GM21381 (cell line): Measurements from ENCODE around the gene SLC44A5.
"Not testable (repeated sequence)": the region's sequence is repeated elsewhere in the genome, so short reads cannot be mapped to it uniquely, and the experiment has no call there.

Experiments
- ATAC-seq: cut with Tn5 transposase; IDR thresholded peaks from one replicate; pipeline ENCODE4 v1.9.1; 2021; ENCODE audit warnings: mild to moderate bottlenecking, moderate library complexity; ENCODE audit not compliant: unreplicated experiment

SLC44A5 gene

DNA sequence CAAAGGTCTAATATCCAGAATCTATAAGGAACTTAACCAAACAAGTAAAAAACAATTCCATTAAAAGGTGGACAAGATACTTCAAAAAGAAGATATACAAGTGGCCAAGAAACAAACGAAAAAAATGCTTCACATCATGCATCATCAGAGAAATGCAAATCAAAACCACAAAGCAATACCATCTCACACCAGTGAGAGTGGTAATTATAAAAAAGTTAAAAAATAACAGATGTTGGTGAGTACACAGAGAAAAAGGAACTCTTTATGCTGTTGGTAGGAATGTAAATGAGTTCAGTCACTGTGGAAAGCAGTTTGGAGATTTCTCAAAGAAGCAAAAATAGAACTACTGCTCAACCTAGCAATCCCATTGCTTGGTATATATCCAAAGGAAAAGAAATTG lies 218.6 kb downstream of the SLC44A5 start:
- peak; percentile 96 for ATAC-seq

DNA sequence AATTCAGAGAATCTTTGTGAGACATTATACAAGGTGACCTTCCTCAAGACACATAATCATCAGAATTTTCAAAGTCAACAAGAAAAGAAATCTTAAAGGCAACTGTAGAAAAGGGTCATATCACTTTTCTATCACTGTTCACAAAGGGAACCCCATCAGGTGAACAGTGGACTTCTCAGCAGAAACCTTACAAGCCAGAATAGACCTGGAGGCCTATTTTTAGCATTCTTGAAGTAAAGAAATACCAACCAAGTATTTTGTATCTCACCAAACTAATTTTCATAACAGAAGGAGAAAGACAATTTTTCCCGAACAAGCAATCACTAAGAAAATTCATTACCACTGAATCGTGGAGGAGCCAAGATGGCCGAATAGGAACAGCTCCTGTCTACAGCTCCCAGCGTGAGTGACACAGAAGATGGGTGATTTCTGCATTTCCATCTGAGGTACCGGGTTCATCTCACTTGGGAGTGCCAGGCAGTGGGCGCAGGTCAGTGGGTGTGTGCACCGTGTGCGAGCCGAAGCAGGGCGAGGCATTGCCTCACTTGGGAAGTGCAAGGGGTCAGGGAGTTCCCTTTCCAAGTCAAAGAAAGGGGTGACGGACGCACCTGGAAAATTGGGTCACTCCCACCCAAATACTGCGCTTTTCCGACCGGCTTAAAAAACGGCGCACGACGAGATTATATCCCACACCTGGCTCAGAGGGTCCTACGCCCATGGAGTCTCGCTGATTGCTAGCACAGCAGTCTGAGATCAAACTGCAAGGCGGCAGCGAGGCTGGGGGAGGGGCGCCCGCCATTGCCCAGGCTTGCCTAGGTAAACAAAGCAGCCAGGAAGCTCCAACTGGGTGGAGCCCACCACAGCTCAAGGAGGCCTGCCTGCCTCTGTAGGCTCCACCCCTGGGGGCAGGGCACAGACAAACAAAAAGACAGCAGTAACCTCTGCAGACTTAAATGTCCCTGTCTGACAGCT lies 235.2 kb downstream of the SLC44A5 start:
- ATAC-seq: not testable (repeated sequence)

DNA sequence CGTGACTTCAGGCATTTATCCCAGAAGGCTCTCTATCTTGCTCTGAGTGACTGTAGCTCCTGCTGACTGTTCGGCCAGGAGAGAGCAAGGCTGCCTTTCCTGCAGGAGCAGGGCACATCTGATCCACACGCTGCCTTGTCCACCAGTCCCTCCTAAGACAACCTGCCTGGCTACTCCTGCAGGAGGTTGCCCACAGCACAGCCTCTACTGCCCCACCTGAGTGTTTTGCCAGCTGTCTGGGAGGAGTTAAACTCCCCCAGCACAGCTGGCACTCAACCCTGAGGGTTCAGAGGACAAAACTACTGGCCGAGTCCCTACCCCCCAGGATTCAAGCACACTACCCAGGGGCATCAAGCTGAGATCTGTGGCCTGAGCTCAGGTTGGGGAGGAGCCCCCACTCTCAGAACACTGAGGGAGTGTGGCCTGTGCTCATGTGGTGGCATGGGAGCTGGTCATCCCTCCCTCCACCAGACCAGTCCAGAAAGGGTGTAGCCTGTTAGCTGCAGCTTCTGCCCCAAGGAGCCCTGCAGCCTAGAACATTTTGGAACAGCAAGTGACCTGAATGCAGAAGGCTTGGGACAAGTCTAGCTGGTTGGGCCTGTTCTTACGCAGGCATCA lies 237.3 kb downstream of the SLC44A5 start:
- no peak for ATAC-seq

DNA sequence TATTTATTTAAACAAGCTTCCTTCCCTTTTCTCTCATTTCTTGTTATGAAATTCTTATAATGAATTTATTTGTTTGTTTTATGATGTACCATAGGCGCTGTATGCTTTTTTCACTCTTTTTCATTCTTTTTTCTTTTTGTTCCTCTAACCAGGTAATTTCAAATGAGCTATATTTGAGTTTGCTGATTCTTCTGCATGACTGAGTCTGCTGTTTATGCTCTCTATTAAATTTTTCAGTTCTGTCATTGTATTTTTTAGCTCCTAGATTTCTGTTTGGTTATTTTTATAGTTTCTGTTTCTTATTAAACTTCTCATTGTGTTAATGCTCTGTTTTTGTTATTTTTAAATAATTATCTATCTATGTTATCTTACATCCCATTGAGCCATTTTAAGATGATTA lies 244.3 kb downstream of the SLC44A5 start:
- no peak for ATAC-seq

DNA sequence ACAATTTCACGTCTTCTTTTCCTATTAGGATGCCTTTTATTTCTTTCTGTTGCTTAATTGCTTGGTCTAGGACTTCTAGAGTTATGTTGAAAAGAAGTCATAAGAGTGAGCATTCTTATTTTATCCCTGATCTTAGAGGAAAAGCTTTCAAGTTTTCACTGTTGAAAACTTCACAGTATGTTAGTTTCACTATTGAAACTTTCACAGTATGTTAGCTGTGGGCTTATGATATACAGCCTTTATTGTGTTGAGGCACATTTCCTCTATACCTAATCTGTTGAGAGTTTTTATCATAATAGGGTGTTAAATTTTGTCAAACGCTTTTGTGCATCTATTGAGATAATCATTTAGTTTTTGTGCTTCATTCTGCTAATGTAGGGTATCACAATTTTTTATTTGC lies 249.7 kb downstream of the SLC44A5 start:
- ATAC-seq: no peak

- ATAC-seq: not testable (repeated sequence)
Measured at GRCh38 chr1:75354267-75354666, 256.6 kb downstream of the SLC44A5 start.

DNA sequence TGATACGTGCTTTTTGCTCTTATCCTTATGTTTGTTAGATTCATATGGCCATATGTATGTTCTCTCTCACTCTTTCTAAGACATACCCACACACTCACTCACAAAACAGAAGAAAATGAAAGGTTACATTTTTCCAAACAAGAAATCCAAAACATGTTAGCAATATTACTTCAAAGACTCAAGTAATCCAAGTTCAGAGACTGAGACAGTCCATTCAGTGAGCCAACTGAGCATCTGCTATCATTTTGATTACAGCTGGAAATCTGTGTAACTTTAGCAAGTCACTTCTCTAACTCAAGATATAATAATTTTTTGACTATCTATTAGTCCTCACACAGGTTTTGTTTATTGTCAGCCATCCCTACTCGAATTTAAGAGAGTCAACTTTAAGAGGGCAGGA lies 257.9 kb downstream of the SLC44A5 start:
- ATAC-seq: no peak

- no peak for ATAC-seq
Measured at GRCh38 chr1:75345538-75346292, 265.2 kb downstream of the SLC44A5 start.

DNA sequence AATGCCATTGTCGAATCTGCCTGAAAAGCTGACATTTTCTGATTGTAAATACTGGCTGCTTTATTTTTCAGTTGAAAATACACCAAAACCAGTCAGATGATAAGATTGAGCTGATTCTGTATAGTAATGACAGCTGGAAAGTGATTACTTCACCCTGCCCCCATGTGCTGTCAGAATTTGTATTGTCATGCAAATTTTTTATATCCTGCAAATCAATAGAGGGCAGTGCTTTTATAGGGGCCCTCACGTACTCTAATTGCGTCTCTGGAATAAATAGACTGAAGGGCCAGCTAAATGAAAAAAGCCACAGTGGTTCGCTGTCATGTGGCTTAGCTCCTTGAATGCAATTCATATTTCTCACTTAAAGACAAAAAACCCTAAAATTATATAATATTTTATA lies 268.1 kb downstream of the SLC44A5 start:
- no peak for ATAC-seq

DNA sequence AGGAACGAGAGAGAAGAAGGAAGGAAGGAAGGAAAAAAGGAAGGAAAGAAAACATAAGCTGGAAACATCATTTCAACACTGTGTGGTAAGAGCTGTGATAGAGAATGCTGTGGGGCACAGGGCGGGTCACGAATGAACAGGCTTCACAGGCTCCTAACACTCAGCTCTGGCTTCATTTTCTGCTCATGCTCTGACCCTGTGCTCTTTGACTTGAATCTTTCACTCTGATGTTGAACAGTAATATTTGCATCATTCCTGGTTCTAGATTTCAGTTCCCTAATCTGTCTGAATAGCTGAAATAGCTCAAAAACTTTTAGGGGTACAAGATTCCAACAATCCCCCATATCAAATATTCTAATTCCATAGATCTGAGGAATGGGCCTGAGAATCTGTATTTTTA lies 269.4 kb downstream of the SLC44A5 start:
- no peak for ATAC-seq

DNA sequence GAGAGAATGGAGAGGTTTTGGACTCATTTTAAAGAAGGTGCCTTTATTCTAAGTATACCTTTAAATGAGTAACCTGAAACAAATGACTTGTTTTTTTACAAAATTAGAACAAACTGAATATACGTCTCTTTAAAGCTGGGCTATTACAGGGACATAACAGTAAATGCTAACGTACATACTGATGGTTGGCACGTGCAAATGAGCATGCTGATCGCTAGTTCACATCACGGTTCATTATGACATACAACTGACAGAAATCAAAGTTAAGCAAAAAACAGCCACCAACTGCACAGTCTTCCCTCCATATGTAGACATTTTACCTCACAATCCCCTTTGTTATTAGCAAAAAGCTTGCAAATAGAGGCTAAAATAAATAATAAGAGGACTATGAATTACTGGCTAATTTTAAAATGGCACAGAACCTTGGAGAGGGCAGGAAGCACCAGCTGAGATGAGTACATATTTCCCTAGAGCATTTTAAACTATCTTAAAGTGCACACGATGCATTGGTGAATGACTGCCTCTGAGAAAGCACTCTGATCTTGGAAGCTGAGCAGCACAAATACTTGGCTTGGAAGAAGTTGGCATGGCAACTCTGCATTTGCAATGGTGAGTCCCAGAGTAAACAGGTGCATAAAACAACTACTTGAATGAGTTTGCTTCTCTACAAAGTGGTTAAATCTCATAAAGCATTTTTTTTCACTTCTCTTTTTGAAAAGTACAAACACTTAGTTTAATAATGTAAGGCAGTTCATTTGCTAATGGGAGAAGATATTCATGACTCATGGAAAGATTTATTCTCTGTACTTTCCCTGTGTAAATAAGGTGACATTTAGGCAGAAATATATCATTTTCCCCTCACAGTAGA lies 272.1 kb downstream of the SLC44A5 start:
- ATAC-seq: peak; percentile 84

GRCh38 chr1:75334876-75335389 lies 276.0 kb downstream of the SLC44A5 start:
- ATAC-seq: no peak

GRCh38 chr1:75330624-75331023 lies 280.3 kb downstream of the SLC44A5 start:
- no peak for ATAC-seq

DNA sequence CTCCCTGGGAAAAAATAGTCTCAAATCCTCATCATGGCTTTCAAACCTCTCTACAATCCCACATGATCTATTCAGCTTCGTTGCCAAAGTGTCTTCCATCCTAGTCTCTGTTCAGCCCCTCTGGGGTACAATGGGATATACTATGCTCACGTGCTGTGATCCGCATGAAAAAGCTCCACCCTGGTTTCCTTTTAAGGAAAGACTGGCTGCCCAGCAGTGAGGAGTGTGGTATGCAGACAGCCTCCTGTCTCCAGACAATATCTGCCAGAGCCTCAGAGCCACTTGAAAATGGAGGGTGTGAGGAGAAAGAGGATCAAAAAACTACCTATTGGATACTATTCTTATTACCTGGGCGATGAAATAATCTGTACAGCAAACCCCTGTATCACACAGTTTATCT lies 282.2 kb downstream of the SLC44A5 start:
- no peak for ATAC-seq

GRCh38 chr1:75327395-75327794 lies 283.5 kb downstream of the SLC44A5 start:
- ATAC-seq: no peak

- no peak for ATAC-seq
Measured at GRCh38 chr1:75317976-75318375, 292.9 kb downstream of the SLC44A5 start.

DNA sequence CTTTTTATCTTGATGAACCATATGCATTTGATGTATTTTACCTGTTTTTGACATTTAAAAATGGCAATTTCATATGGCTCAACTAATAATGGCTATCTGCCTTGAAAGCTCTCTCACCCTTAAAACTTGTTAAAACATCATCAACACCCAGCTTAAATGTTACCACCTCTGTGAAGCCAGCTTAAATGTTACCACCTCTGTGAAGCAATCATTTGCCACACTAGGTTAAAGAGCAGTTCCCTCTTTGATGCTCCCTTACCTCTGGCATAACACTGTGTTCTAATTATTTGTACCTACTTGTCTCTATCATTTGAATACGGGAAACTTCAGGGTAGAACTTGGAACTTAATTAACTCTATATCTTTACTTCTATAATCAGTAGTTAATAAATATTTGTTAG lies 294.7 kb downstream of the SLC44A5 start:
- no peak for ATAC-seq

- ATAC-seq: no peak
Measured at GRCh38 chr1:75312620-75313019, 298.3 kb downstream of the SLC44A5 start.

DNA sequence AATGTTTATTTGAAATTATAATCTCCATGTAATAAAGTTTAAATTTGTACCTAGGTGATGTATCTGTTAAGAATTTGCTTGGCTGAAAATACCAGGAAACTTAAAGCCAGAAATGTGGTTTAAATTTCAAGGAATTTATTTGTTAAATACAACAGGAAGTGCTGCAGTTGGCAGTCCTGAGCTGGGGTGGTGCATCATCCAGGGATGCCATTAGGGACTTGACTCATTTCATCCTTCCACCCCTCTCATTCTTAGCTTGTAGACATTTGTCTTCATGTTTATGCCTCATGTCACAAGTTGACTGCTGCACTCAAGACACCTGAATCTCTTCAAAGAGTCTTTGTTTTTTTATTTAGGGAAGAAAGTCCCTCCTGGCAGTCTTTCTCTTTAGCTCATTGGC lies 300.8 kb downstream of the SLC44A5 start:
- ATAC-seq: no peak

- no peak for ATAC-seq
Measured at GRCh38 chr1:75308365-75308764, 302.5 kb downstream of the SLC44A5 start.
